ENCODE data around the gene NAT14. TPM values are rescaled to one million over a fixed set of nuclear protein-coding genes. Genes with fewer than 3 reads are reported as not detected.

NAT14 gene
- total RNA-seq, 2 donors from 2014 or later = 4.9 to 7.7 TPM

- H3K9me3 ChIP-seq = no peaks in the 10 kb centered on the region
- H3K4me3 ChIP-seq = no peak overlapping the region
- DNase-seq = no peak
- no peak for TF ChIP-seq CTCF (IDR thresholded peaks at IDR 0.05)
- peaks cover 10% of the 10 kb centered on the region for H3K4me1 ChIP-seq
- peak overlapping the region in 1 of 2 donors; percentile 60 for H3K9ac ChIP-seq (ENCODE audit: low read depth in 2 of 2, low read length in 2 of 2)
- H3K36me3 ChIP-seq = no peaks in the 10 kb centered on the region
- H3K27ac ChIP-seq = peak overlapping the region; percentile 76
- intact Hi-C loops (cut with DNase I) = no loop called here
- no peaks in the 10 kb centered on the region for H3K27me3 ChIP-seq
Measured at GRCh38 chr19:55486043-55486970, 1.3 kb downstream of the NAT14 start.

- no peaks in the 10 kb centered on the region for H3K9me3 ChIP-seq
- H3K4me3 ChIP-seq = no peak overlapping the region
- DNase-seq = peak; percentile 67
- TF ChIP-seq CTCF (IDR thresholded peaks at IDR 0.05) = no peak
- intact Hi-C loops (cut with DNase I) = no loop called here
- peaks cover 10% of the 10 kb centered on the region for H3K4me1 ChIP-seq
- H3K36me3 ChIP-seq = no peaks in the 10 kb centered on the region
- H3K27ac ChIP-seq = peak overlapping the region; percentile 76
- H3K9ac ChIP-seq (ENCODE audit: low read depth in 2 of 2, low read length in 2 of 2) = peak overlapping the region; percentile 46 to 63
- no peaks in the 10 kb centered on the region for H3K27me3 ChIP-seq
Measured at GRCh38 chr19:55486971-55487923, 2.3 kb downstream of the NAT14 start.

DNA sequence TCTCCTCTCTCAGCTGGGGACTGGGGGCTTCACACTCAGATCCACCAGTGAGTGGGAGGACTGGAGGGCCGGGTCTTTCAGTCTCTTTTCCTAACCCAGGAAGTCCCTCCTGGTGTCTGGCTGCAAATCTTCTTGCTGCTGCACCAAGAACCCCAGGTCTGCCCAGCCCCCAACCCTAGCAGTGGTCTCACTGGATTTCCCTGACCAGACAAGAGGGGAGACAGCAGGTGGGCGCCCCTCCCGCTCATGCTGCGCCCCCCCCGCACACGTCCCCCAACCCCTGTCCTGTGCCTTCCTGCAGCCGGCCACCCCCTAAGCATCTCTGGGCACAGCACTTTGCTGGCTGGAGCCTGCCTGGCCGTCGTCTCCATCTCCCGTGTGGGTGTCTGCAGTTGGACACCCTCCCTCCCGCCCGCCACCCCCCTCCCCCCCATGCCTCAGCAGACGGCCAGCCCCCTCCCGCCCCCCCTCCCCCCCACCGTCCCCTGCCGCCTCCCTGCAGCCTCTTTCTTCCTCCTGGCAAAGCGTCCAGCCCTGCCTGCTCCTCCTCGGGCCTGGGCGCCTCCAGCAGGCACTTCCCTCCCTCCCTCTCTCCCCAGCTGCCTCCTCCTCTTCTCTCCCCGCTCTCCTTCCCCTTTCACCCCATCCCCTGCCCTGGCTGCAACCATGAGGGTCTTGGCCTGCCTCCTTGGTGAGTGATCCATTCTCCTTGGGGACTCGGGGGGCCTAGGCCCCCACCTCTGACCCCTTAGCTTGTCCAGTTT, 3.1 kb downstream of the NAT14 start, which contains the start of gene SSC5D:
TSS of gene SSC5D (plus strand) at position 513 of the 764 bp plus-strand sequence. CDS start at position 667, 154 bp downstream.
- no peaks in the 10 kb centered on the region for H3K9me3 ChIP-seq
- peaks cover 10% of the 10 kb centered on the region for H3K4me1 ChIP-seq
- H3K9ac ChIP-seq (ENCODE audit: low read depth in 2 of 2, low read length in 2 of 2) = peak within 1 kb of the TSS; percentile 46 to 63
- intact Hi-C loops (cut with DNase I) = no loop called here
- H3K27ac ChIP-seq = peak within 1 kb of the TSS; percentile 76
- DNase-seq = no peak
- H3K4me3 ChIP-seq = no peak within 1 kb of the TSS
- no peaks in the 10 kb centered on the region for H3K36me3 ChIP-seq
- H3K27me3 ChIP-seq = no peaks in the 10 kb centered on the region
- no peak for TF ChIP-seq CTCF (IDR thresholded peaks at IDR 0.05)

- intact Hi-C loops (cut with DNase I) = no loop called here
- no peaks in the 10 kb centered on the region for H3K36me3 ChIP-seq
- no peak overlapping the region for H3K4me3 ChIP-seq
- H3K4me1 ChIP-seq = peaks cover 10% of the 10 kb centered on the region
- no peaks in the 10 kb centered on the region for H3K9me3 ChIP-seq
- peak overlapping the region; percentile 9 for H3K27ac ChIP-seq
- H3K9ac ChIP-seq (ENCODE audit: low read depth in 2 of 2, low read length in 2 of 2) = no peak overlapping the region
- DNase-seq = no peak
- no peaks in the 10 kb centered on the region for H3K27me3 ChIP-seq
- TF ChIP-seq CTCF (IDR thresholded peaks at IDR 0.05) = no peak
Measured at GRCh38 chr19:55488986-55489710, 4.2 kb downstream of the NAT14 start.

Measured in colonic mucosa (tissue), 4 donors.